SIG-M5 (cell line): ENCODE data around the gene TRPC4AP.

Experiments used
- DNase-seq: peaks from one replicate; lab custom pipeline; 2025; lab: John Stamatoyannopoulos, UW

The TRPC4AP gene

DNA sequence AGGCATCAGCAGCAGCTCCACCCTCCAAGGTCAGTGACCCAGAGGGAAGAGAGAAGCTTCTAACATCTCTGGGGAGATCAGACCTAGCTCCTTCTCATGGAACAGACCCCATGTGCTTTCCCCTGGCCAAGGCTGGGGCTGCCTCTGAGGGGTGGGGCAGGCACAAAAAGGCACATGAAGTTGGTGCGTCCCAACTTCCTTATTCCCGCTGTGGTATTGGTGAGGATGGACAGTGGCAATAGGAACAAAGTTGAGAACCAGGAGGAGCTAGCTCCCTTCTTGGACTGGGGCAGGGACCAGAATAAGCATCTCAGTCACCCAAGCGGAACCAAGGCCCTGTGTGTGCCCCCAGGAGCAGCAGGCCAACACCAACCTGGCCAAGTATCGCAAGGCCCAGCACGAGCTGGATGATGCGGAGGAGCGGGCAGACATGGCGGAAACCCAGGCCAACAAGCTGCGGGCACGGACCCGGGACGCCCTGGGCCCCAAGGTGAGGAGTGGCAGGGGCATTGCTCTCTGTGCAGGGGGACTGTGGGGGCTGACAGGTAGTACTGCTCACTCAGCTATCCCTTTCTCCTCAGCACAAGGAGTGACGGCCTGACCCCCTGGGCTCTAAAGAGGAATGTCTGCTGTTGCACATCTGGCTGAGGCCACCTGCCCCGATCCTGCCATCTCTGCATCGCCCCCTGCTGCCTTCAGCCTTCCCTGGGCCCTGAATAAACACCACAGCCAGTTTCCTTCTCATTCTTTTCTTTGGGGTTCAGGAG, 90.8 kb downstream of the TRPC4AP start:
- DNase-seq = no peak

DNA sequence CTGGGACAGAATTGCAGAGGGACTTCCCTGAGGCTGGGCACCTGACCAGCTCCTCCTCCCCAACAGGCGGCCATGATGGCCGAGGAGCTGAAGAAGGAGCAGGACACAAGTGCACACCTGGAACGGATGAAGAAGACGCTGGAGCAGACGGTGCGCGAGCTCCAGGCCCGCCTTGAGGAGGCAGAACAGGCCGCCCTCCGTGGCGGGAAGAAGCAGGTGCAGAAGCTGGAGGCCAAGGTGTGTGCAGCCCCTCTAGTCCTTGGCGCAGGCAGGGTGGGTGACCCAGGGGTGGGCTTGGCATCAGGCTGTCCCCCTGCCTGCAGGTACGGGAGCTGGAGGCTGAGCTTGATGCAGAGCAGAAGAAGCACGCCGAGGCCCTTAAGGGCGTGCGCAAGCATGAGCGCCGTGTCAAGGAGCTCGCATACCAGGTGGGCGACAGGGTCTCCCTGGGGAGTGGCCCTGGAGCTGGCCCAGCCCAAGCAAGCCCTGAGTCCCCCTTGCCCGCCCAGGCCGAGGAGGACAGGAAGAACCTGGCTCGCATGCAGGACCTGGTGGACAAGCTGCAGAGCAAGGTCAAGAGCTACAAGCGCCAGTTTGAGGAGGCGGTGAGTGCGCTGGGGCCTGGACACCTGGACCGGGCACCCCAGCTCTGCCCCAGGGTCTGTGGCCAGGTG, 91.5 kb downstream of the TRPC4AP start:
- DNase-seq = no peak

DNA sequence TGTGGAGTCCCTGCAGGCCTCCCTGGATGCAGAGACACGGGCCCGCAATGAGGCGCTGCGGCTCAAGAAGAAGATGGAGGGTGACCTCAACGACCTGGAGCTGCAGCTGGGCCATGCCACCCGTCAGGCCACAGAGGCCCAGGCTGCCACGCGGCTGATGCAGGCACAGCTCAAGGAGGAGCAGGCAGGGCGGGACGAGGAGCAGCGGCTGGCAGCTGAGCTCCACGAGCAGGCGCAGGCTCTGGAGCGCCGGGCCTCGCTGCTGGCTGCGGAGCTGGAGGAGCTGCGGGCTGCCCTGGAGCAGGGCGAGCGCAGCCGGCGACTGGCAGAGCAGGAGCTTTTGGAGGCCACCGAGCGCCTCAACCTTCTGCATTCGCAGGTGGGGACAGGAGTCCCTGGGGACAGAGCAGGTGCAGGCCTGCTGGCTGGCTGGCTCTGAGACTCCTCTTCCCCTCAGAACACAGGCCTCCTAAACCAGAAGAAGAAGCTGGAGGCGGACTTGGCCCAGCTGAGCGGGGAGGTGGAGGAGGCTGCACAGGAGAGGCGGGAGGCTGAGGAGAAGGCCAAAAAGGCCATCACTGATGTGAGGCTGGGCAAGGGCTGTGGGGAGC, 92.2 kb downstream of the TRPC4AP start:
- DNase-seq = no peak

DNA sequence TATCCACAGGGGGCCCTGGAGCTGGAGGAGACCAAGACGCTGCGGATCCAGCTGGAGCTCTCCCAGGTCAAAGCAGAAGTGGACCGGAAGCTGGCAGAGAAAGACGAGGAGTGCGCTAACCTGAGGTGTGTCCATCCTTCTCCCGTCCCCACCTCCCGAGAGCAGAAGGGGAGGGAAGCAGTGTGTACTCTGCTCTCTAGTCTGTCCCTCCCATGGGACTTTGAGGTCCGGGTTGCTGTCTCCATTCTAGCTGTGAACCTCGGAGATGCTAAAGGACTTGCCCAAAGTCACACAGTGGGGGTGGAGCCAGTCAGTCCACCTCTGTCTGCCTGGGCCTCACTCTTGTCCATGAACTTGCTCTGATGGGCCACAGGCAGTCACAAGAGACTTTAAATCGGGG, 92.8 kb downstream of the TRPC4AP start:
- no peak for DNase-seq

DNA sequence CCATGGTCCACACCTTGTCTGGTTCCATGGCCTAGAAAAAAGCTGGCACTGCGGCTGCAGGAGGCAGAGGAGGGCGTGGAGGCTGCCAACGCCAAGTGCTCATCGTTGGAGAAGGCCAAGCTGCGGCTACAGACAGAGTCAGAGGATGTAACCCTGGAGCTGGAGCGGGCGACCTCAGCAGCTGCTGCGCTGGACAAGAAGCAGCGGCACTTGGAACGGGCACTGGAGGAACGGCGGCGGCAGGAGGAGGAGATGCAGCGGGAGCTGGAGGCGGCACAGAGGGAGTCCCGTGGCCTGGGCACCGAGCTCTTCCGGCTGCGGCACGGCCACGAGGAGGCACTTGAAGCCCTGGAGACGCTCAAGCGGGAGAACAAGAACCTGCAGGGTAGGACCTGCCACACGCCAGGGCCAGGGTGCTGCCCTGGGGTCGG, 93.6 kb downstream of the TRPC4AP start:
- DNase-seq = no peak

DNA sequence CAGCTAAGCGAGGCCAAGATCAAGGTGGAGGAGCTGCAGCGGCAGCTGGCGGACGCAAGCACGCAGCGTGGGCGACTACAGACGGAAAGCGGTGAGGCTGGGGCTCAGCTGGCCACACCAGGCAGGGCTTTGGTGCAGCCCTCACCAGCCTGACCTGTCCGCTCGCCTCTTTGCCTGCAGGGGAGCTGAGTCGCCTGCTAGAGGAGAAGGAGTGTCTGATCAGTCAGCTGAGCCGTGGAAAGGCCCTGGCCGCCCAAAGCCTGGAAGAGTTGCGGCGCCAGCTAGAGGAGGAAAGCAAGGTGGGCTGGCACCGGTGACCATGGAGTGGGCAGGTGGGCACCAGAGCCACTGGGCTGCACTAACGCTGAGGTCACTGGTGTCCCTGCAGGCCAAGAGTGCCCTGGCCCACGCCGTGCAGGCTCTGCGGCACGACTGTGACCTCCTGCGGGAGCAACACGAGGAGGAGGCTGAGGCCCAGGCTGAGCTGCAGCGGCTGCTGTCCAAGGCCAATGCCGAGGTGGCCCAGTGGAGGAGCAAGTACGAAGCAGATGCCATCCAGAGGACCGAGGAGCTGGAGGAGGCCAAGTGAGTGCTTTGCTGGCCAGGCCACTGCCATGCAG, 94.2 kb downstream of the TRPC4AP start:
- DNase-seq = no peak

DNA sequence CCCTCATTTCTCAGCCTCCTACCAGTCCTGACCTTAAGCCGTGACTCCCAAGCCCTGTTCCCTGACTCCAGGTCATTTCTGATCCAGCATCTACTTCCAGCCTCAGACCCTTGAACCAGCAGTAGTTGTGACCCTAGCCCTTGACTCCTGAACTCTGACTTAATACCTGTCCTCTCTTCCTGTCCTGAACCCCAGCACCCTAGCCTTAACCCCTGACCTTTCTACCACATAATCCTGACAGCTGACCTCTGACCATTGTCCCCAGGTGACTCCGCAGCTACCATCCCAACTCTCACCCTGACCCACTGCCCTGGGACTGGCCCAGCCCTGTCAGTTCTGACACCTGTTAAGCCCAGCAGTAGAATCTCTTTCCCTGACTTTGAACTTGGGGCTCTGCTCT, 94.8 kb downstream of the TRPC4AP start:
- no peak for DNase-seq

DNA sequence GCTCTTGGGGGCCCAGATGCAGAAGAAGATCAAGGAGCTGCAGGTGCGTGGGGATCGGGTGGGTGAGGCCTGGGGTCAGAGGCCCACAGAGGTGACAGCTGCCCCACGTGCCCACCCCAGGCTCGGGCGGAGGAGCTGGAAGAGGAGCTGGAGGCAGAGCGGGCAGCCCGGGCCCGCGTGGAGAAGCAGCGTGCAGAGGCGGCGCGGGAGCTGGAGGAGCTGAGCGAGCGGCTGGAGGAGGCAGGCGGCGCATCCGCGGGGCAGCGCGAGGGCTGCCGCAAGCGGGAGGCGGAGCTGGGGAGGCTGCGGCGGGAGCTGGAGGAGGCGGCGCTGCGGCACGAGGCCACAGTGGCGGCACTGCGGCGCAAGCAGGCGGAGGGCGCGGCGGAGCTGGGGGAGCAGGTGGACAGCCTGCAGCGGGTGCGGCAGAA, 95.5 kb downstream of the TRPC4AP start:
- no peak for DNase-seq

DNA sequence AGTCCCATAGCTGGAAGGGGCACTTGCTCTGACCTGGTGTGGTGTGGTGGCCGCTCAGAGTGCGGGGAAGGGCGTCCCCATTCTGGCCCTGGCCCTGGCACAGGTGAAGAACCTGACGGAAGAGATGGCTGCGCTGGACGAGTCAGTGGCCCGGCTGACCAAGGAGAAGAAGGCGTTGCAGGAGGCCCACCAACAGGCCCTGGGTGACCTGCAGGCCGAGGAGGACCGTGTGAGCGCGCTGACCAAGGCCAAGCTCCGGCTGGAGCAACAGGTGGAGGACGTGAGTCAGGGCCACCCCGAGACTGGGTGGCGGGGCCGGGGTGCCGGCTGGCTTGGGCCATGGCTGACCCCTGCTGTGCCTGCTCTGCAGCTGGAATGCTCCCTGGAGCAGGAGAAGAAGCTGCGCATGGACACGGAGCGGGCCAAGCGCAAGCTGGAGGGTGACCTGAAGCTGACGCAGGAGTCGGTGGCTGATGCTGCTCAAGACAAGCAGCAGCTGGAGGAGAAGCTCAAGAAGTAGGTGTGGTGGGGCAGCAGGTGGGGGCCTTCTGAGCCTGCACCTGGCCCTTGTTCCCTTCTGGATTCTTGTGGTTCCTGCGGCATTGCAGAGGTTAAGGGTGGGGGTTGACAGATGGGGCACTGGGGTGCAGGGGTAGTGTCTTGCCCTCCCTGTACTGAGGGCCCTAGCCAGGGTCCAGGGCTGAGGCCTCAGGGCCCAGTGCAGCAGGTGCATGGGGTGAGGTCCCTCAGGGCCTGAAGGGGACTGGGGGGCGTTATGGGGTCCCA, 96.2 kb downstream of the TRPC4AP start:
- DNase-seq = no peak

DNA sequence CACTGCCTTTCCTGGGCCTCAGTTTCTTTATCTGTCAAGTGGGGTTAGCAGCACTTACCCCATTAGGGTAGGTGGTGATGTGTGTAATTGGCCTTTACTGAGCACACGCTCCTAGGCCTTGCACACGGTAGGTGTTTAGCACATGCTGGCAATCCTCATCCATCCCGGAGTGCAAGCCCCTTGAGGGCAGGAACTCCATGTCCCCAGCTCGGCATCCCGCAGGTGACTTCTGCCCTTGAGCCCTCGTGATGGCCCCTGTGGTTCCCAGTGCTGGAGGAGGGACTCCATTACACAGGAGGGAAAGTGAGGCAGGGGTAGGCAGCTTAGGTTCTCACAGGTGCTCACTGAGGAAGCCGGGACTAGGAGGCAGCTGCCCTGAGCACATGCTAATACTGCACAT, 96.9 kb downstream of the TRPC4AP start:
- DNase-seq = no peak

DNA sequence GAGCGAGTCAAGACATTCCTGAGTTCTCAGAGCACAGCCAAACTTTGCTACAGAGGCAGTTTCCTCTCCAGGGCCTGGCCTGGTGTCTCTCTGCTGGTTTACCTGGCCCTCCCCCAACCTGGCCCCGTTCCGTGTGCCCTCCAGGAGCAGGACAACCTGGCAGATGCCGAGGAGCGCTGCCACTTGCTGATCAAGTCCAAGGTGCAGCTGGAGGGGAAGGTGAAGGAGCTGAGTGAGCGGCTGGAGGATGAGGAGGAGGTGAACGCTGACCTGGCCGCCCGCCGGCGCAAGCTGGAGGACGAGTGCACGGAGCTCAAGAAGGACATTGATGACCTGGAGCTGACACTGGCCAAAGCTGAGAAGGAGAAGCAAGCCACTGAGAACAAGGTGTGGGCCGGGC, 97.4 kb downstream of the TRPC4AP start:
- DNase-seq = no peak

DNA sequence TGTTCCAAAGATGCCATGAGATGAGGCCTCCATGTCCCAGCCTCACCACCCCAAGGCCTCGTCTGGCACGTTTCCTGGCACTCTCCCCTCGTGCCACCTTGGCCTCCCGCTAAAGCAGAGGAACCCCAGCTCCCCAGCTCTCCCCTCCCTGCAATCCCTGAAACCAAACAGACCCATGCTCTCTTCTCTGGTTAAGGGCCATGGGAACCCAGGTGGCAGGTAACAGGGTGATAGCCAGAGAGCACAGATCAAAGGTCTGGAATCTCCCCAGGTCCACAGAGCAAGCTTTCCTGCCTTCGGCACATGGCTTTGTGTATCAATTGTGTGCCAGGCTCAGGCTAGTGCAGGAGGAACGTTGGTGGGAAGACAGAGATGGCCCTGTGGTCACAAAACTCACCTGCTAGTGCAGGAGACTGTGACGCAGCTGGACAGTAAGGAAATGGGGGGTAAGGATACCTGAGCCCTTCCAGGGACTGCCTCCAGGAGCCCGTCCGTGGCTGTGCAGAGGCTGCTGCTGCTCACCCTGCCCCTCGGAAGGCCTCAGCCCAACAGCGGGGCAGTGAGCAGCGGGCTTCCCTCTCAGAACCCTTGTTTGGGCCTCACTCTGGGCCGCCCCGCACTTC, 98.0 kb downstream of the TRPC4AP start:
- no peak for DNase-seq

DNA sequence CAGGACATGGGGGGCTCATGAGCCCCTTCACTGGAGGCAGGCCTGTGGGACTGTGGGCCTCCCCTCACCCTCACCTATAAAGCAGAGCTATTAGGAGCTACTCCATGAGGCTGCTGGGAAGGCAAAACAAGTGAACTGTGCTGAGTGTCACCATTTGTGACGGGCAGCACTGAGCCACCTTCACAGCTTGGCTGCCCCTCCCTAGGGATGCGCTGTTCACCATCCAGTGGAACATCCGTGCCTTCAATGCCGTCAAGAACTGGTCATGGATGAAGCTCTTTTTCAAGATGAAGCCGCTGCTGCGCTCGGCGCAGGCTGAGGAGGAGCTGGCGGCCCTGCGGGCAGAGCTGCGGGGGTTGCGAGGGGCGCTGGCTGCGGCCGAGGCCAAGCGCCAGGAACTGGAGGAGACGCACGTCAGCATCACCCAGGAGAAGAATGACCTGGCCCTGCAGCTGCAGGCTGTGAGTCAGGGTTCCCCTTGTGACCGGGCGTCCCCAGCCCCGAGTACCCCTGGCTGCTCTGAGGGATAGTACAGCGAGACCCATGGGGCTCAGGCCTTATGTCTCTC, 98.6 kb downstream of the TRPC4AP start:
- no peak for DNase-seq

DNA sequence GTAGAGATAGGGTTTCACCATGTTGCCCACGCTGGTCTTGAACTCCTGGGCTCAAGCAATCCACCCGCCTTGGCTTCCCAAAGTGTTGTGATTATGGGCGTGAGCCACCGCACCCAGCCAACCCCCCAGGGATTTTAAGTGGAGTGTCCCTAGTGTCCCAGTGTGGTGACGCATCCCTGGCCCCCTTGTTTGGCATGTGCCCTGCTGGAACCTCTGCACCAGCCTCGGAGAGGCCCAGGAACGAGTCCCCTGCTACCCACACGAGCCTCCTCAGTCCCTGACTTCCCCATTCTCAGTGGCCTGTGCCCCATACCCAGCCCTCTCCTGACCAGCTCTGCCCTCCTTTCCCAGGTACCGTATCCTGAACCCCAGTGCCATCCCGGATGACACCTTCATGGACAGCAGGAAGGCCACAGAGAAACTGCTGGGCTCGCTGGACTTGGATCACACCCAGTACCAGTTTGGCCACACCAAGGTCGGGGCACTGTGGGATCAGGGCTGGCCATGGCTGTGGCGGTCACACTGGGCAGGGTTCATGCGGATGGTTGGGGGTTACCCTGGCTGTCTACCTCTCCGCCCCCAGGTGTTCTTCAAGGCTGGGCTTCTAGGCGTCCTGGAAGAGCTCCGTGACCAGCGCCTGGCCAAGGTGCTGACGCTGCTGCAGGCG, 99.7 kb downstream of the TRPC4AP start:
- no peak for DNase-seq

DNA sequence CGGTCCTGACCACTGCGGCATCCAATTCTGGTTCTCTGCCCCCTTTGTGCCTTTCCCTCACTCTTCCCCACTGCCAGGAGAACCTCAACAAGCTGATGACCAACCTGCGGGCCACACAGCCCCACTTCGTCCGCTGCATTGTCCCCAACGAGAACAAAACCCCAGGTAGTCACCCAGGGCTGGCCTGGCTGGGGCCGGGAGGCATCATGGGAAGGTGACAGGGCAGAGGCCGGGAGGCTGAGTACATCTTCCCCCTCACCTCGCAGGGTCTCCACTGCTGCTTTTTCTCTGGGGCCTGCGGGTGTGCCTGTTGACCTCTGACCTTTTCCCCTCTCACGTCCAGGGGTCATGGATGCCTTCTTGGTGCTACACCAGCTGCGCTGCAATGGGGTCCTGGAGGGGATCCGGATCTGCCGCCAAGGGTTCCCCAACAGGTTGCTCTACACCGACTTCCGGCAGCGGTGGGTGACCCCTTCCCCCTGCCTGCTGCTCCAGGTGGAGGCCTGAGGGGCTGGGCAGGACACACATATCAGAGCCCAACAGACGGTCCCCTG, 101.9 kb downstream of the TRPC4AP start:
- no peak for DNase-seq

DNA sequence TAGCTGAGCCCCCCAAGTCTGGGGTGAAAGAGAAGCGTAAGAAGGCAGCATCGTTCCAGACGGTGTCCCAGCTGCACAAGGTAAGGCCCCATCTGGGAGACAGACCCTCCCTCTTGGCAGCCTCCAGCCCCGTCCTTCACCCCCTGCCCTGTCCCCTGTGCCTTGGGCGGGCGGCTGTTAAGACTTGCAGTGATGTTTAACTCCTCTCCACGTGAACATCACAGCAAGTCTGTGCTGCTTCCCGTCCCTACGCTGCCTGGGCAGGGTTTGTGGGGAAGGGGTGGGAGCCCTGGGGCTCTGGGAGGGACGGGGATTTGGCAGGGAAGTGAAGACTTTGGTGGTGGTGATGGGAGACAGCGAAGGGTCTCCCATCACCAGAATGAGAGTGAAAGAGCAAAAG, 102.4 kb downstream of the TRPC4AP start:
- no peak for DNase-seq

DNA sequence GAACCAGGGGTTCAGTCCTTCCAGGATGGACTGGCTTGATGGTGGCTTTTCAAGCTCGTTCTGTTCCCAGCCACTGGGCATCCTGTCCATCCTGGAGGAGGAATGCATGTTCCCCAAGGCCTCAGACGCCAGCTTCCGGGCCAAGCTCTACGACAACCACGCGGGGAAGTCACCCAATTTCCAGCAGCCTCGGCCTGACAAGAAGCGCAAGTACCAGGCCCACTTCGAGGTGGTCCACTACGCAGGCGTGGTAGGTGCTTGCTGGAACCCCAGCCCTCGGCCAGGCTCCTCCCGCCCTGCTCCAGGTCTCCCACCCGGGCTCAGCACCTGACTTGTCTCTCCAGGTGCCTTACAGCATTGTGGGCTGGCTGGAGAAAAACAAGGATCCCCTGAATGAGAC, 102.9 kb downstream of the TRPC4AP start:
- DNase-seq = no peak

DNA sequence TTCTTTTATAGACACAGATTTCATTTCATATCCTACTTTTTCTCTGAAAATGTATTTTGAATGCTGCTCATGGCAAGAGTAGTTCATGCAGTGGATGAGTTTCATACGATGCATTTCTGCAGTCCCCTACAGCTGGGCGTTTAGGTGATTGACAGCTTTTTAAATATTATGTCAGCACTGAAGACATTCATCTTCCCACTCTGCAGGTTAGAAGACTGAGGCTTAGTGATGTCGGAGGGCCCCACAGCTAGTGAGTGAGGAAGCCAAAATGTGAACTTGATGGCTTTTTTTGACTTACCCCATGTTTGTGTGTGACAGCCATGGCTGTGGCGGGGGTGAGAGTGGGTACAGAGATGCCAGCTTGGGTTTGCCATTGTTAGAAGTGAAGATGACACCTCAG, 103.5 kb downstream of the TRPC4AP start:
- no peak for DNase-seq

DNA sequence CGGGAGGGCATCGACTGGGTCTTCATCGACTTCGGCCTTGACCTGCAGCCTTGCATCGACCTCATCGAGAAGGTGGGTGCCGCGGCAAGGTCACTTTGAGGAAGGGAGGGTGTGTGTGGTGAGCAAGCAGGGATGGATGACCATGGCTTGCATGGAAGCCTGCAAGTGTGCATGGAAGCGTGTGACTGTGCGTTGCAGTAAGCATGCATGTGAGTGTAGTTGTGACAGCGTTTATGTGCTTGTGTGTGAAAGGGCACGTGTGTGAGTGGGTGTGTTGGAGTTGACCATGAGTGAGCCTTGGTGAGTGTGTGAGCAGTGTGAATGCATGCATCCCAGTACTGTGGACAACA, 104.4 kb downstream of the TRPC4AP start:
- no peak for DNase-seq
